GM10266 (cell line): ENCODE data around the gene TCOF1.
A peak's percentile ranks its signal among the peaks of the same experiment; 100 is the strongest.

Experiments used
- DNase-seq: peaks from one replicate; pipeline ENCODE4 v3.0.0; 2012; ENCODE audit errors: extremely low spot score
- CTCF ChIP-seq: IDR thresholded peaks from 2 replicates; pipeline ENCODE4 v1.5.1; 2012; ENCODE audit warnings: mild to moderate bottlenecking, low read depth; ENCODE audit not compliant: control insufficient read depth, insufficient read depth; ENCODE audit errors: missing control alignments

Gene TCOF1

GRCh38 chr5:150357326-150358260, at the start of gene TCOF1:
TSS of gene TCOF1 (plus strand) at chr5:150357697. CDS start at chr5:150357747, 50 bp downstream.
- no peak for TF ChIP-seq CTCF
- peak; percentile 96 for DNase-seq

GRCh38 chr5:150309101-150309885, 48.2 kb upstream of the TCOF1 start:
- TF ChIP-seq CTCF = no peak
- DNase-seq = no peak

GRCh38 chr5:150309886-150310239, 47.6 kb upstream of the TCOF1 start:
- no peak for TF ChIP-seq CTCF
- DNase-seq = no peak

GRCh38 chr5:150310246-150310645, 47.3 kb upstream of the TCOF1 start:
- no peak for TF ChIP-seq CTCF
- no peak for DNase-seq

GRCh38 chr5:150311015-150311692, 46.3 kb upstream of the TCOF1 start:
- no peak for TF ChIP-seq CTCF
- DNase-seq = no peak

GRCh38 chr5:150312518-150312917, 45.0 kb upstream of the TCOF1 start:
- no peak for TF ChIP-seq CTCF
- no peak for DNase-seq
